Esophagus squamous epithelium (tissue), 5 donors: ENCODE measurements around the gene CIDEC. TPM values are rescaled to one million over a fixed set of nuclear protein-coding genes. Genes with fewer than 3 reads are reported as not detected.

Experiments
- DNase-seq: peaks from one replicate; lab custom pipeline; 2025; lab: John Stamatoyannopoulos, UW
- H3K27ac ChIP-seq, 4 donors: fragments of 200-600 bp; sonication (generic); one replicate each; pipeline ENCODE4 v1.5.1; 2016 to 2019; ENCODE audit warnings: mild to moderate bottlenecking in 1 of 4
- H3K27me3 ChIP-seq, 4 donors: fragments of 200-600 bp; sonication (generic); 1 replicate in 3 of 4; 2 replicates in 1 of 4; pipeline versions ENCODE4 v1.5.1 to v1.6.0; 2017 to 2021; ENCODE audit warnings: antibody characterized with exemption in 1 of 4
- H3K36me3 ChIP-seq, 3 donors: fragments of 200-600 bp; sonication (generic); one replicate each; pipeline ENCODE4 v1.5.1; 2016 to 2019
- H3K4me1 ChIP-seq, 3 donors: fragments of 200-600 bp; sonication (generic); one replicate each; pipeline ENCODE4 v1.5.1; 2017 to 2019
- H3K4me3 ChIP-seq, 4 donors: fragments of 200-600 bp; sonication (generic); 1 replicate in 3 of 4; 2 replicates in 1 of 4; pipeline ENCODE4 v1.5.1; 2016 to 2019; ENCODE audit warnings: mild to moderate bottlenecking in 2 of 4, moderate library complexity in 1 of 4
- H3K9me3 ChIP-seq, 3 donors: fragments of 200-600 bp; sonication (generic); one replicate each; pipeline ENCODE4 v1.5.1; 2016 to 2019
- POLR2A ChIP-seq, 4 donors: fragments of 450-650 bp; IDR thresholded peaks; one replicate each; pipeline ENCODE4 v1.6.1; 2017; ENCODE audit warnings: antibody characterized with exemption in 4 of 4, mild to moderate bottlenecking in 4 of 4, moderate library complexity in 3 of 4
- WGBS, 2 donors: methylation state at CpG; one replicate each; pipeline ENCODE4 v1.1.5; 2018; 5-methylcytosine and 5-hydroxymethylcytosine counted together
- intact Hi-C: fragments of 100-400 bp; cut with DNase I; formaldehyde crosslinking; loops from one replicate; pipeline ENCODE4 v1.15.0; 2022
- small RNA-seq, 4 donors: library from RNA; depleted of rRNA; stranded (forward); fragments of <200 nt; gene quantifications; one replicate each; pipeline ENCODE3, GENCODE V24; 2016
- total RNA-seq, 4 donors: library from RNA; depleted of rRNA; stranded (reverse); fragments of >200 nt; gene quantifications; one replicate each; pipeline ENCODE4 v1.1.0, GENCODE V29; 2016
- TF ChIP-seq, protein P1 (sequence below), 6 experiments: fragments of 450-650 bp in 4 of 6; fragments of 200-600 bp in 2 of 6; sonication (generic) in 2 of 6; IDR thresholded peaks; one replicate each; pipeline ENCODE4 v1.5.1; 2016 to 2019; ENCODE audit warnings: antibody characterized with exemption in 6 of 6, mild to moderate bottlenecking in 4 of 6, moderate library complexity in 4 of 6
- donor health status: DM: yes; HTN: yes; CAD: no.

The CIDEC gene
- total RNA-seq, 4 donors from 2014 or later, result not detected

DNA sequence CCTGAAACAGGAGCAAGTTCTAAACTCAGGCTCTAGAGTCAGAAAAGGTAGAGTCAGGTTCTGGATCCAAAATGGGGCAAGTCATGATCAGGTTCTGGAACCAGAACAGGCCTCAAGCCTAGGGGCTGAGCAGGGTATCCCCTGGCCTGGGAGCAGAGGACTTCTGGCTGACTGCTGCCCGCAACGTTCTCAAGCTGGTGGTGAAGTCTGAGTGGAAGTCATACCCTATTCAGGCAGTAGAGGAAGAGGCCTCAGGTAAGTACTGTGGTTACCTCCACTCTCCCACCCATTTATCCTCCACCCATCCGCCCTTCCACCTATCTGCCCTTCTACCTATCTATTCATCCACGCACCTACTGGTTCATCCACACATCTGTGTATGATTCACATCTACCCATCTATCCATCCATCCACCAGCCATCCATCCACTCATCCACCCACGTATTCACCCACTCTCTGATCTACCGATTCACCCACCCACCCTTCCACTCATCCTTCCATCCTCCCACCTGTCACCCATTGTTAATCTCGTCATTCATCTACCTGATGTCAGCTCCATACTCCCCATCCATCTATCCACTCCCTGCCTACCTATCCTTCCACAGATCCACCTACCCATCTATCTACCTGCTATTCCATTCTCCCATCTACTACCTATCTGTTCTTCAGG lies 61.3 kb downstream of the CIDEC start:
- H3K9me3 ChIP-seq, result no peaks in the 10 kb centered on the region
- 92 to 93% methylated on average over 6 of the region's 7 CpGs for WGBS, 2 donors
- H3K4me3 ChIP-seq, result no peak overlapping the region
- no peaks in the 10 kb centered on the region for H3K27me3 ChIP-seq
- H3K36me3 ChIP-seq, result peaks cover 0 to 16% (median 0%) of the 10 kb centered on the region in 3 donors
- no peak overlapping the region for H3K27ac ChIP-seq
- intact Hi-C loops, result no loop called here
- no peak for DNase-seq
- H3K4me1 ChIP-seq, result no peaks in the 10 kb centered on the region
- TF ChIP-seq, protein P1, sequence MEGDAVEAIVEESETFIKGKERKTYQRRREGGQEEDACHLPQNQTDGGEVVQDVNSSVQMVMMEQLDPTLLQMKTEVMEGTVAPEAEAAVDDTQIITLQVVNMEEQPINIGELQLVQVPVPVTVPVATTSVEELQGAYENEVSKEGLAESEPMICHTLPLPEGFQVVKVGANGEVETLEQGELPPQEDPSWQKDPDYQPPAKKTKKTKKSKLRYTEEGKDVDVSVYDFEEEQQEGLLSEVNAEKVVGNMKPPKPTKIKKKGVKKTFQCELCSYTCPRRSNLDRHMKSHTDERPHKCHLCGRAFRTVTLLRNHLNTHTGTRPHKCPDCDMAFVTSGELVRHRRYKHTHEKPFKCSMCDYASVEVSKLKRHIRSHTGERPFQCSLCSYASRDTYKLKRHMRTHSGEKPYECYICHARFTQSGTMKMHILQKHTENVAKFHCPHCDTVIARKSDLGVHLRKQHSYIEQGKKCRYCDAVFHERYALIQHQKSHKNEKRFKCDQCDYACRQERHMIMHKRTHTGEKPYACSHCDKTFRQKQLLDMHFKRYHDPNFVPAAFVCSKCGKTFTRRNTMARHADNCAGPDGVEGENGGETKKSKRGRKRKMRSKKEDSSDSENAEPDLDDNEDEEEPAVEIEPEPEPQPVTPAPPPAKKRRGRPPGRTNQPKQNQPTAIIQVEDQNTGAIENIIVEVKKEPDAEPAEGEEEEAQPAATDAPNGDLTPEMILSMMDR (IDR thresholded peaks at IDR 0.05), result no peak
- no peak for TF ChIP-seq POLR2A (IDR thresholded peaks at IDR 0.05)

DNA sequence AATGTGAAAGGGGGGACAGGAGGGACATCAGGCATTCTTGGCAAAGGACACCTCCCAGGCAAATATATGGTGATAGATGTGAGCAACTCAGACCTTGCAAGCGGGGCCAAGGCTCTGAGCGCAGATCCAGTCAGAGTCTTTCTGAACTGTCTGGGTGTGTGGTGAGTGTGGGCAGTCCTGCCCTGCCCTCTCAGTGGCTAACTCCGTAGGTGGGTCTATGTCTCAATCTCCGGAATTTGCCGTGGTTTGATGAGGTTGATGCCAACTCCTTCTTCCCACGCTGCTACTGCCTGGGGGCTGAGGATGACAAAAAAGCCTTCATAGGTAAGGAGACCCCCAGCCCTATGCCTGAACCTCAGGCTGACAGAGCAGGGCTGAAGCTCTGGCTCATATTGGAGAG lies 62.6 kb downstream of the CIDEC start:
- WGBS, 2 donors, result 78 to 84% methylated on average over 4 to 6 of the region's 6 CpGs
- Histone ChIP-seq H3K27me3 (no peaks in the 10 kb centered on the region), H3K4me1 (no peaks in the 10 kb centered on the region), H3K9me3 (no peaks in the 10 kb centered on the region), H3K4me3 (no peak overlapping the region), H3K36me3 (peaks cover 0 to 27% (median 0%) of the 10 kb centered on the region in 3 donors), H3K27ac (no peak overlapping the region)
- no peak for DNase-seq
- intact Hi-C loops, result no loop called here
- TF ChIP-seq, protein P1 (IDR thresholded peaks at IDR 0.05), result no peak
- TF ChIP-seq POLR2A (IDR thresholded peaks at IDR 0.05), result no peak

Small RNA genes lying within 50 kb of the gene (small RNA-seq; reads per million reads assigned to genes)
- gene RNU6-882P, result 0 reads per million in 4 donors

Other genes with a start within 250 kb of the CIDEC start
- 10 to 100 TPM; 21.4 to 29.6 (median 22.9) TPM for gene MTMR14, start 230.7 kb downstream of the CIDEC start, total RNA-seq
- not detected for gene CPNE9, start 176.4 kb downstream of the CIDEC start, total RNA-seq
- gene BRPF1, start 148.5 kb downstream of the CIDEC start, total RNA-seq, result 10 to 100 TPM in 3 of 4 donors, 1 to 10 TPM in 1; 9.8 to 18.3 (median 15.4) TPM
- gene OGG1, start 130.3 kb downstream of the CIDEC start, total RNA-seq, result 10 to 100 TPM in 2 of 4 donors, 1 to 10 TPM in 2; 9.5 to 20.6 (median 10.5) TPM
- 10 to 100 TPM in 2 of 4 donors, 1 to 10 TPM in 2; 2.9 to 19.6 (median 7.6) TPM for gene CAMK1, start 110.3 kb downstream of the CIDEC start, total RNA-seq
- 10 to 100 TPM; 34.7 to 54.4 (median 44.8) TPM for gene TADA3, start 87.8 kb downstream of the CIDEC start, total RNA-seq
- 100 to 1,000 TPM; 125 to 244 (median 167) TPM for gene ARPC4, start 87.2 kb downstream of the CIDEC start, total RNA-seq
- gene TTLL3, start 70.0 kb downstream of the CIDEC start, total RNA-seq, result 10 to 100 TPM in 3 of 4 donors, 1 to 10 TPM in 1; 7.6 to 29.2 (median 10.2) TPM
- 10 to 100 TPM; 34.7 to 46.4 (median 41.4) TPM for gene RPUSD3, start 36.2 kb downstream of the CIDEC start, total RNA-seq
- gene JAGN1, start 10.4 kb upstream of the CIDEC start, total RNA-seq, result 10 to 100 TPM; 24.7 to 40.8 (median 33.3) TPM
- gene IL17RE, start 22.6 kb upstream of the CIDEC start, total RNA-seq, result 10 to 100 TPM in 3 of 4 donors, 1 to 10 TPM in 1; 7.5 to 15.3 (median 12.1) TPM
- 10 to 100 TPM; 30.6 to 48.7 (median 37.4) TPM for gene IL17RC, start 36.8 kb upstream of the CIDEC start, total RNA-seq
- 10 to 100 TPM; 10.8 to 17.0 (median 13.8) TPM for gene CRELD1, start 53.6 kb upstream of the CIDEC start, total RNA-seq
- gene PRRT3, start 72.2 kb upstream of the CIDEC start, total RNA-seq, result 1 to 10 TPM in 2 of 4 donors, under 1 TPM in 2; 0.72 to 1.9 (median 1.0) TPM
- 100 to 1,000 TPM in 1 of 4 donors, 10 to 100 TPM in 3; 36.4 to 113 (median 82.5) TPM for gene EMC3, start 106.6 kb upstream of the CIDEC start, total RNA-seq
- 10 to 100 TPM in 2 of 4 donors, 1 to 10 TPM in 2; 3.8 to 15.5 (median 11.1) TPM for gene FANCD2, start 146.2 kb upstream of the CIDEC start, total RNA-seq
- gene FANCD2OS, start 228.0 kb upstream of the CIDEC start, total RNA-seq, result not detected
- 100 to 1,000 TPM in 2 of 4 donors, 10 to 100 TPM in 2; 52.0 to 134 (median 100) TPM for gene BRK1, start 235.4 kb upstream of the CIDEC start, total RNA-seq